Activated B cell treated with CpG ODN at 0.5 μM for 24 hours (primary cell): ENCODE measurements around the gene COL5A1. TPM values are rescaled to one million over a fixed set of nuclear protein-coding genes. Genes with fewer than 3 reads are reported as not detected.

Source experiments
- ATAC-seq: fragments of 200-7000 bp; cut with Tn5 transposase; one replicate; pipeline ENCODE4 v1.10.0; 2021; ENCODE audit warnings: low read depth, mild to moderate bottlenecking, moderate library complexity
- CTCF ChIA-PET: fragments of 350-600 bp; sonication (Branson Sonifier 250); formaldehyde crosslinking; loops from one replicate; lab custom pipeline; 2021; ENCODE audit warnings: antibody characterized with exemption; lab: Charles Lee
- POLR2A ChIA-PET: fragments of 350-600 bp; sonication (Branson Sonifier 250); formaldehyde crosslinking; loops from one replicate; lab custom pipeline; 2021; ENCODE audit warnings: antibody characterized with exemption; lab: Charles Lee
- DNase-seq: peaks from one replicate; pipeline ENCODE4 v3.0.0; 2022
- H3K27ac Mint-ChIP-seq: one replicate; pipeline ENCODE4 v1.8.0; 2020; ENCODE audit warnings: mixed read lengths
- H3K27me3 Mint-ChIP-seq: one replicate; pipeline ENCODE4 v1.8.0; 2021; ENCODE audit warnings: mixed read lengths
- H3K36me3 Mint-ChIP-seq: one replicate; pipeline ENCODE4 v1.8.0; 2021; ENCODE audit warnings: low read depth, mixed read lengths
- H3K4me1 Mint-ChIP-seq: one replicate; pipeline ENCODE4 v1.8.0; 2021; ENCODE audit warnings: mixed read lengths
- H3K4me3 Mint-ChIP-seq: one replicate; pipeline ENCODE4 v1.8.0; 2020; ENCODE audit warnings: mild to moderate bottlenecking, mixed read lengths
- H3K9me3 Mint-ChIP-seq: one replicate; pipeline ENCODE4 v1.8.0; 2020; ENCODE audit warnings: mixed read lengths
- intact Hi-C: fragments of 100-400 bp; cut with micrococcal nuclease; formaldehyde crosslinking; loops from one replicate; pipeline ENCODE4 v1.15.1; 2024
- total RNA-seq: library from RNA; stranded (reverse); gene quantifications from 2 replicates; pipeline ENCODE4 v1.2.3, GENCODE V29; 2022
- TF ChIP-seq, protein P1 (sequence below): fragments of 200-600 bp; IDR thresholded peaks from one replicate; pipeline ENCODE4 v1.8.0; 2022; ENCODE audit warnings: antibody characterized with exemption, mild to moderate bottlenecking

The COL5A1 gene
- total RNA-seq, 1 donor from 2014 or later, result 0.02 TPM

DNA sequence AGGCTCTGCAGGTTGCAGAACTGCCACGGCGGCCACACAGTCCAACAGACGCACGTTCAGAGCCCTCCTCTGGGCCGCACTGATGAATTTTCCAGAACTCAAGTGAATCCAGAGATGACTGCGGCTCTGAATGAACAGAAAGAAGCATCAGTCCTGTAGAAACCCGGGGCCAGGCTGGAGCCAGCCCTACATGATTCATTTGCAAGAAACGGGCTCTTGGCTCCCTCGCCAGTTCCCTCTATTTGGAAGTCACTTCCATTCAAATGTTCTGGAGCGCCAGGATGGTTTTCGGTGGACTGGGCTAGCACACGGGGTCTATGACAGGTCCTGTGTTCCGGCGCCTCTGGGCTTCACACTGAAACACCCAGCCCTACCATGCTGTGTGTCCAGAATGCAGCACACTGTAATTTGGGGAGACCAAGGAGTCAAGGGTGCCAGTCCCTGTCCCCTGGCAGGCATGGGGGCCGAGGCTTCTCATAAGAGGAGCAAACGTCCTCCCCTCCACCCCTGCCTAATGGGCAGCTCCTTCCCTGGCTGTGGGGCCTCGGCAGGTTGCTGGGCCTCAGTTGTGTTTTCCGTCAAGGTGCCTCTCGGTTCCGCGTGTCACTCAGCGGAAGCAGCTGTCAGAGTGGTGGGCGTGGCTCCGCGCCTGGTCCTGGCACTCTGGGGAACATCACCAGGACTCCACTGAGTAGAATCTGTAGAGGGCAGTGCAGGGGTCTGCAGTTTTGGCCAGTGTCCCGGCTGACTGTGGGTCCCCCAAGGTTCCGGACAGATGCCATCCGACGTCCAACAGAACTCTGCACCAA lies 18.1 kb upstream of the COL5A1 start:
- intact Hi-C loops, result no loop called here
- POLR2A ChIA-PET, result no interaction called here
- DNase-seq, result no peak
- Mint-ChIP-seq H3K4me3 (no peak overlapping the region), H3K36me3 (no peaks in the 10 kb centered on the region), H3K27me3 (peaks cover 13% of the 10 kb centered on the region), H3K27ac (no peak overlapping the region), H3K9me3 (no peaks in the 10 kb centered on the region), H3K4me1 (no peaks in the 10 kb centered on the region)
- ATAC-seq, result no peak
- CTCF ChIA-PET, result no interaction called here
- TF ChIP-seq, protein P1, sequence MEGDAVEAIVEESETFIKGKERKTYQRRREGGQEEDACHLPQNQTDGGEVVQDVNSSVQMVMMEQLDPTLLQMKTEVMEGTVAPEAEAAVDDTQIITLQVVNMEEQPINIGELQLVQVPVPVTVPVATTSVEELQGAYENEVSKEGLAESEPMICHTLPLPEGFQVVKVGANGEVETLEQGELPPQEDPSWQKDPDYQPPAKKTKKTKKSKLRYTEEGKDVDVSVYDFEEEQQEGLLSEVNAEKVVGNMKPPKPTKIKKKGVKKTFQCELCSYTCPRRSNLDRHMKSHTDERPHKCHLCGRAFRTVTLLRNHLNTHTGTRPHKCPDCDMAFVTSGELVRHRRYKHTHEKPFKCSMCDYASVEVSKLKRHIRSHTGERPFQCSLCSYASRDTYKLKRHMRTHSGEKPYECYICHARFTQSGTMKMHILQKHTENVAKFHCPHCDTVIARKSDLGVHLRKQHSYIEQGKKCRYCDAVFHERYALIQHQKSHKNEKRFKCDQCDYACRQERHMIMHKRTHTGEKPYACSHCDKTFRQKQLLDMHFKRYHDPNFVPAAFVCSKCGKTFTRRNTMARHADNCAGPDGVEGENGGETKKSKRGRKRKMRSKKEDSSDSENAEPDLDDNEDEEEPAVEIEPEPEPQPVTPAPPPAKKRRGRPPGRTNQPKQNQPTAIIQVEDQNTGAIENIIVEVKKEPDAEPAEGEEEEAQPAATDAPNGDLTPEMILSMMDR, result no peak

DNA sequence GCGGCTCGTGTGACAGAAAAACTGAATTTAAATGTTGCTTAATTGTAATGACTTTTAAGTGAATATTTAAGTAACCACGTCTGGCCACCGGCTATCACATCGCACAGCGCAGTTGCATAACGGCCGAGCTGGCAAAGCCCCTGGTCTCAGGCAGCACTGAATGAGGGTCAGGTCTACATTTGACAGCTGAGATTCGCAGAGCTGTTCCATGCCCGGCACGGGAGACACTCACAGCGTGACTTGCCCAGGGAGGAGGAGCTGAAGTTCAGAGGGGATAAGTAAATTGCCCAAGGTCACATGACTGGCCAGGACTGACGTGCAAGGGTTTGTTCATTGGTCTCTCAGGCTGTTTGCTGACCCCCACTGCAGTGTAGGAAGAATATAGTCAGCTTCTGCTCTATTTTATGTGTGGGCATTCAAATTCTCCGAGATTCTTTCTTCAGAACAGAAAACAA lies 17.4 kb upstream of the COL5A1 start:
- no peaks in the 10 kb centered on the region for H3K36me3 Mint-ChIP-seq
- POLR2A ChIA-PET, result no interaction called here

DNA sequence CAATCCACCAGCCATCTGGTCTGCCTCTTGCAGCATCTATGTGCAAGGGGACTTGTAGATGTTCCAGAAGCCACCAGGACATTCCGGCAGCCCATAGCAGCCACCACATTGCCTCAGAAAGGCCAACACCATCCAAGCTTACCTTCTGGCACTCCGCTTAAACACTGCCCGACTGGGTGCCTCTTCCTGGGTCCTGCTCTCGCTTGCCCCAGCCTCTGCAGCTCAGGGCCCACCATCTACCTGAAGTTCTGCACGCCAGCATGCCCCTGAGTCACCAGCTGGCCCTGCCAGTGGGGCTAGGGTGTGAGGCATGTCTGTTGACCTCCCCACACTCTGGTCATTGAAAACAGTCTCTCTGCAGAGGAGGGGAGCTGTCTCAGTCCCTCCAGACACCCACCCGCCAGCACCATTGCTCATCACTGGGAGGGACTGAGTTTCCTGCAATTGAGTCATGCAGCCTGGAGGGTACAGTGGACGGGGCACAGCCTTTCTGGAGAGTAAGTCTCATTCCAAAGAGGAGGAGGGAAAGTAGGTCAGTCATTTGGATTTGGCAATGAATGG lies 16.9 kb upstream of the COL5A1 start:
- H3K36me3 Mint-ChIP-seq, result no peaks in the 10 kb centered on the region
- no peak overlapping the region for H3K4me3 Mint-ChIP-seq
- POLR2A ChIA-PET, result no interaction called here
- H3K27me3 Mint-ChIP-seq, result peaks cover 8% of the 10 kb centered on the region
- no peaks in the 10 kb centered on the region for H3K9me3 Mint-ChIP-seq
- ATAC-seq, result no peak
- CTCF ChIA-PET, result no interaction called here
- no peak overlapping the region for H3K27ac Mint-ChIP-seq
- intact Hi-C loops, result no loop called here
- no peaks in the 10 kb centered on the region for H3K4me1 Mint-ChIP-seq
- TF ChIP-seq, protein P1, result no peak
- no peak for DNase-seq

More for the DNA sequence above, 17.4 kb upstream of the COL5A1 start:
- no peak overlapping the region for H3K4me3 Mint-ChIP-seq
- intact Hi-C loops, result no loop called here
- no peaks in the 10 kb centered on the region for H3K9me3 Mint-ChIP-seq
- ATAC-seq (no peak), DNase-seq (no peak)
- TF ChIP-seq, protein P1, result no peak
- CTCF ChIA-PET, result no interaction called here
- H3K27ac Mint-ChIP-seq, result no peak overlapping the region
- H3K27me3 Mint-ChIP-seq, result peaks cover 12% of the 10 kb centered on the region
- no peaks in the 10 kb centered on the region for H3K4me1 Mint-ChIP-seq

DNA sequence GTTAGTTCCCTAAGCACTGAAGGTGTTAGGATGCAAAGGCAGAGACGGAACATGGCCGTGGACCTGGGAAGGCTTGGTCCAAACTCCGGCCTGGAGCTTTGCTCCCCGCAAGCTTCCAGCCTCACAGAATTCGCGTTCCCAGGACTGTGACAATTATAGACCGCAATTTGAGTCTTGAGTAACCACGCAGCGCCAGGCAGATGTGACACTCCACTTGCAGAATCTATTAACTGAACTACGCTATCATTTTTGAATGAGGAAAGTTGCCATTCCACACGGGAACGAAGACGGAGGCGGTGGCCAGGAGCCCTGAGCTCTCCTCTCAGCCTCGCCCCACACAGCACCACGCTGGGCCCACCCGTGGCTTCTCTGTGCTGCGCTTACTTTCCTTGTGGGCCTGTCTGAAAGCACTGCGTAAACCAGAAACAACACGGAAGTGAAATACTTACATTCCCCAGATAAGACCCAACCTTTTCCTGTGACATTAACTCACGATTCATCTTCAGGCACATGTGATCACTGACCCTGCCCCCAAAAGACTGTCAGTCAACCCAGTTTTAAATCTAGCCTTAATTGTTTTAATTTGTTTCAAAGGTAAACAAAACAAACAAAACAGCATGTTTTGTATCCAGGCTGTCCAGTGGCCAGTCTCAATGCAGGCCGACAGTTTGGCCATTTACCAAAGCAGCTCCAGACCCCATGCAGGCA lies 16.1 kb upstream of the COL5A1 start:
- Mint-ChIP-seq H3K4me1 (no peaks in the 10 kb centered on the region), H3K27ac (no peak overlapping the region)
- intact Hi-C loops, result no loop called here

More for the DNA sequence above, 16.1 kb upstream of the COL5A1 start:
- H3K4me3 Mint-ChIP-seq, result no peak overlapping the region
- TF ChIP-seq, protein P1, result no peak
- H3K9me3 Mint-ChIP-seq, result no peaks in the 10 kb centered on the region
- POLR2A ChIA-PET, result no interaction called here
- no peak for DNase-seq
- peaks cover 8% of the 10 kb centered on the region for H3K27me3 Mint-ChIP-seq
- ATAC-seq, result no peak
- CTCF ChIA-PET, result no interaction called here
- H3K36me3 Mint-ChIP-seq, result no peaks in the 10 kb centered on the region
